ENCODE measurements around the gene HIF3A. TPM values are rescaled to one million over a fixed set of nuclear protein-coding genes. Genes with fewer than 3 reads are reported as not detected.

The HIF3A gene
- total and polyA plus RNA-seq, 2 of the 8 experiments (the other 6 are each of a cell fraction or from before 2014, with no cell fraction given) = 38.6 to 38.8 TPM

DNA sequence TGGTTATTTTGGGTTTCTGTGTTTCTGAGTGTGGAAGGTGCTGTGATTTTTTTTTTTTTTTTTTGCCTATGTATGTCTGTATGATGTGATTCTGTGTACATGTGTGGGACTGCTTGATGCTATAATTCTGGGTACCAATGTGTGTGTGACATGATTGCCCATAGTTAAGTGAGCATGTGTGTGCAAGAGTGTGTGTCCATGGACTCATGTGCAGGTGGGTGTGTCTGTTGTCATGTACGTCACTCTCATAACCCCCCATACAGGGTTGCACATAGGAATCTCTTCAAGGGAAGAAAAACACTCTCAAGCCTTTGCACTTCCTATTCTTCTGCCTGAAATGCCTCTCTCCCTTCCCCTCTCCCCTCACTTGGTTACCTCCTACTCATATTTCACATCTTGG is 47.5 kb downstream of the HIF3A start:
- H2AFZ ChIP-seq (ENCODE audit: low read length) = no peak overlapping the region
- WGBS, 2 experiments (ENCODE audit: extremely low coverage in 1 of 2, insufficient coverage in 1 of 2, insufficient read length in 1 of 2, insufficient replicate concordance in 2 of 2, low coverage in 1 of 2, low lambda C conversion rate in 2 of 2, missing lambda C conversion rate in 1 of 2) = 89% methylated on average over 1 of the region's 1 CpG; no CpG with 5 or more reads in 1 of the 2 experiments
- no peak overlapping the region for H3K56ac ChIP-seq (replicated peaks; ENCODE audit: insufficient read length, low read depth, low read length)
- no peak overlapping the region for H2BK15ac ChIP-seq (ENCODE audit: low read length)
- H4K91ac ChIP-seq (replicated peaks; ENCODE audit: insufficient read length, low read length) = peak overlapping the region; percentile 73
- no peak overlapping the region for H3K18ac ChIP-seq (ENCODE audit: extremely low read depth, low read length)
- H4K8ac ChIP-seq (ENCODE audit: extremely low read depth, insufficient read depth, low read length) = no peak overlapping the region
- peaks cover 0 to 2% of the 10 kb centered on the region in 2 experiments; a peak in 1 of 4 replicates for H3K9me3 ChIP-seq (ENCODE audit: insufficient read depth in 2 of 2, low read depth in 1 of 2, low read length in 1 of 2)
- H4K5ac ChIP-seq (ENCODE audit: insufficient read length, low read depth, low read length) = no peak overlapping the region
- no peak overlapping the region for H2BK120ac ChIP-seq (replicated peaks; ENCODE audit: low read depth, low read length)
- H3K27me3 ChIP-seq (replicated peaks in 1 of 4; ENCODE audit: control insufficient read depth in 3 of 4, extremely low read depth in 1 of 4, insufficient read depth in 3 of 4, low read length in 3 of 4) = no peaks in the 10 kb centered on the region
- DNase-seq (ENCODE audit: low read depth in 1 of 2, low spot score in 2 of 2) (no peak), FAIRE-seq (no peak)
- no peak overlapping the region for H3K27ac ChIP-seq (ENCODE audit: low read depth, low read length)
- H3K79me1 ChIP-seq (ENCODE audit: low read depth, low read length) = peaks cover 4% of the 10 kb centered on the region; the same call in 1 of the 2 replicates
- CTCF ChIA-PET (ENCODE audit: partially characterized antibody) = interaction anchor here (0.7 to 2.1 kb wide), 5 partner anchors 9 to 64 kb away, joined by 3 to 9 read pairs (median 3); no protein-coding TSS in a partner anchor
- H3K79me2 ChIP-seq (ENCODE audit: control insufficient read depth in 1 of 2, insufficient read depth in 2 of 2, low read length in 2 of 2) = peaks cover 5 to 20% of the 10 kb centered on the region in 2 experiments; a peak in 3 of 4 replicates
- H3K4me1 ChIP-seq (replicated peaks in 1 of 4; ENCODE audit: control insufficient read depth in 3 of 4, insufficient read depth in 4 of 4, low read length in 3 of 4) = peaks cover 0 to 8% (median 3%) of the 10 kb centered on the region in 4 experiments; a peak in 5 of 7 replicates
- H3K23ac ChIP-seq (ENCODE audit: insufficient read length) = no peak overlapping the region
- H3K14ac ChIP-seq (ENCODE audit: insufficient read length) = no peak overlapping the region
- peaks cover 0 to 3% (median 0%) of the 10 kb centered on the region in 4 experiments; a peak in 2 of 8 replicates for H3K36me3 ChIP-seq (ENCODE audit: control insufficient read depth in 2 of 4, insufficient read depth in 4 of 4, low read length in 3 of 4)
- H2BK5ac ChIP-seq (ENCODE audit: low read depth, low read length) = no peak overlapping the region
- POLR2A ChIA-PET (ENCODE audit: partially characterized antibody) = interaction anchor here (1.8 kb wide), 1 partner anchor 11 kb away, joined by 13 read pairs; no protein-coding TSS in a partner anchor
- peaks cover 3 to 6% of the 10 kb centered on the region in 2 experiments for H4K20me1 ChIP-seq (replicated peaks in 1 of 2; ENCODE audit: control insufficient read depth in 1 of 2, insufficient read depth in 2 of 2, low read length in 2 of 2)
- no peak overlapping the region for H3K9ac ChIP-seq (replicated peaks in 1 of 4; ENCODE audit: extremely low read depth in 1 of 4, low read depth in 3 of 4, low read length in 3 of 4)
- no peak overlapping the region for H2BK12ac ChIP-seq (ENCODE audit: low read depth, low read length)
- no peak overlapping the region for H2BK20ac ChIP-seq (ENCODE audit: low read length)
- H3K4me3 ChIP-seq (ENCODE audit: extremely low read depth in 1 of 4, insufficient read depth in 2 of 4, low read depth in 3 of 4, low read length in 4 of 4) = no peak overlapping the region
- H3K23me2 ChIP-seq (ENCODE audit: low read depth, low read length) = peaks cover 2% of the 10 kb centered on the region; the same call in 1 of the 2 replicates
- peak overlapping the region; percentile 56; the same call in 1 of the 2 replicates for H2AK5ac ChIP-seq (ENCODE audit: low read depth, low read length)
- no peak overlapping the region for H3K4ac ChIP-seq (replicated peaks; ENCODE audit: insufficient read length, low read depth, low read length)
- H3K4me2 ChIP-seq (ENCODE audit: insufficient read depth in 1 of 2, low read depth in 2 of 2, low read length in 2 of 2) = no peak overlapping the region
- no peak for TF ChIP-seq TEAD4 (IDR thresholded peaks at IDR 0.05; ENCODE audit: low read depth, low read length)
- no peak for TF ChIP-seq SRF (IDR thresholded peaks at IDR 0.05; ENCODE audit: low read depth, low read length)
- no peak for TF ChIP-seq FOSL1 (IDR thresholded peaks at IDR 0.05; ENCODE audit: insufficient read depth, low read depth, low read length)
- TF ChIP-seq RNF2 (IDR thresholded peaks at IDR 0.05; ENCODE audit: borderline replicate concordance, low read depth, low read length, missing control alignments, poor library complexity, severe bottlenecking) = no peak
- TF ChIP-seq CEBPB (IDR thresholded peaks at IDR 0.05; ENCODE audit: low read depth, low read length) = no peak
- TF ChIP-seq POU5F1 (IDR thresholded peaks at IDR 0.05; ENCODE audit: low read depth, low read length) = no peak
- no peak for TF ChIP-seq SUZ12 (IDR thresholded peaks at IDR 0.05; ENCODE audit: low read length)
- no peak for TF ChIP-seq CBX8 (IDR thresholded peaks at IDR 0.05; ENCODE audit: borderline replicate concordance, low read depth, low read length)
- no peak for TF ChIP-seq EZH2 (IDR thresholded peaks at IDR 0.05; ENCODE audit: low read depth, low read length, severe bottlenecking)
- no peak for TF ChIP-seq NRF1 (IDR thresholded peaks at IDR 0.05; ENCODE audit: low read depth, low read length)
- no peak for TF ChIP-seq BACH1 (IDR thresholded peaks at IDR 0.05; ENCODE audit: low read length)
- TF ChIP-seq TCF12 (IDR thresholded peaks at IDR 0.05; ENCODE audit: low read depth, low read length) = no peak
- no peak for TF ChIP-seq KDM4A (IDR thresholded peaks at IDR 0.05; ENCODE audit: low read depth, low read length, severe bottlenecking)
- no peak for TF ChIP-seq CBX5 (IDR thresholded peaks at IDR 0.05; ENCODE audit: low read depth, low read length)

Data from H1 (cell line).